Karpas-422 (cell line): ENCODE data around the gene SLC25A5. TPM values are rescaled to one million over a fixed set of nuclear protein-coding genes. Genes with fewer than 3 reads are reported as not detected.
"Not testable (repeated sequence)": the region's sequence is repeated elsewhere in the genome, so short reads cannot be mapped to it uniquely, and the experiment has no call there.

Source experiments
- DNase-seq: peaks from one replicate; pipeline ENCODE4 v3.0.0-alpha.2; 2015
- H2AFZ ChIP-seq: fragments of 200-600 bp; sonication (generic); 2 replicates; pipeline ENCODE4 v1.6.1; 2014; ENCODE audit warnings: antibody characterized with exemption, low read length, mixed read lengths
- H3K27ac ChIP-seq: fragments of 200-600 bp; sonication (generic); 2 replicates; pipeline ENCODE4 v1.5.1; 2014; ENCODE audit warnings: mild to moderate bottlenecking, low read length, moderate library complexity
- H3K27me3 ChIP-seq: fragments of 200-600 bp; sonication (generic); 2 replicates; pipeline ENCODE4 v1.6.1; 2014; ENCODE audit warnings: low read length, mixed read lengths
- H3K36me3 ChIP-seq: fragments of 200-600 bp; sonication (generic); 2 replicates; pipeline ENCODE4 v1.6.1; 2014; ENCODE audit warnings: low read length, mixed read lengths; ENCODE audit not compliant: insufficient read depth
- H3K4me1 ChIP-seq: fragments of 200-600 bp; sonication (generic); 2 replicates; pipeline ENCODE4 v1.6.1; 2014; ENCODE audit warnings: mild to moderate bottlenecking, low read length, mixed read lengths
- H3K4me2 ChIP-seq: fragments of 200-600 bp; sonication (generic); 2 replicates; pipeline ENCODE4 v1.6.1; 2014; ENCODE audit warnings: low read length, low read depth, mild to moderate bottlenecking; ENCODE audit not compliant: poor library complexity, severe bottlenecking
- H3K4me3 ChIP-seq: fragments of 200-600 bp; sonication (generic); 2 replicates; pipeline ENCODE4 v1.5.1; 2014; ENCODE audit warnings: mild to moderate bottlenecking, antibody characterized with exemption, low read length, mixed read lengths
- H3K79me2 ChIP-seq: fragments of 200-600 bp; sonication (generic); 2 replicates; pipeline ENCODE4 v1.6.1; 2014; ENCODE audit warnings: mild to moderate bottlenecking, low read length, mixed read lengths
- H3K9ac ChIP-seq: fragments of 200-600 bp; sonication (generic); 2 replicates; pipeline ENCODE4 v1.6.0; 2014; ENCODE audit warnings: low read length
- H3K9me2 ChIP-seq: fragments of 200-600 bp; sonication (generic), shearing (Covaris generic); replicated peaks from 2 replicates; pipeline ENCODE4 v1.6.0; 2014; ENCODE audit warnings: mild to moderate bottlenecking, low read length, moderate library complexity; ENCODE audit not compliant: insufficient read depth
- H3K9me3 ChIP-seq: fragments of 300-700, 200-600 bp; sonication (generic); 2 replicates; pipeline ENCODE4 v1.6.1; 2014; ENCODE audit warnings: low read length, mixed read lengths
- H4K20me1 ChIP-seq: fragments of 200-600 bp; sonication (generic); 2 replicates; pipeline ENCODE4 v1.6.1; 2014; ENCODE audit warnings: mild to moderate bottlenecking, antibody characterized with exemption, low read length, low read depth; ENCODE audit not compliant: insufficient read depth
- total RNA-seq: library from RNA; depleted of rRNA; stranded (reverse); fragments of >200 nt; shearing (Covaris generic); gene quantifications from 2 replicates; pipeline ENCODE4 v1.2.3, GENCODE V29; 2014; ENCODE audit warnings: low replicate concordance

Gene SLC25A5
- total RNA-seq, 1 experiment from 2014 or later = 450 TPM

DNA sequence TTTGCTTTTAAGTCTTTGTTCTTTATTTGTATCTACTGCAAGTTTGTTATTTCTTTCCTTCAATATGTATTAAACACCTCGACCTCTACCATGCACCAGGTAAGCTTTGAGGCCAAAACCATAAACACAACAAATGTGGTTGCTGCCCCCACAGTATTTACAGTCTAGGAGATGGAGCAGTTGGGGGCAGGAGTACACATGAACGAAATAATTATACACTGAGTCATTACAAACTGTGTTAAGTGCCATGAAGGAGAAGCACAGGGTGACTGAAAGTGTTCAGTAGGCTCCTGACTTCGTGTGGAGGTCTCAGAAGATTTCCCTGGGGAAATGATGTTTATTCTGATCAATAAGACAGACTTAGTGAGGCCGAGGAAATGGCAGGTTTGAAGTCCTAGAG lies 38.8 kb upstream of the SLC25A5 start:
- DNase-seq = no peak
- no peak overlapping the region for H3K9ac ChIP-seq

DNA sequence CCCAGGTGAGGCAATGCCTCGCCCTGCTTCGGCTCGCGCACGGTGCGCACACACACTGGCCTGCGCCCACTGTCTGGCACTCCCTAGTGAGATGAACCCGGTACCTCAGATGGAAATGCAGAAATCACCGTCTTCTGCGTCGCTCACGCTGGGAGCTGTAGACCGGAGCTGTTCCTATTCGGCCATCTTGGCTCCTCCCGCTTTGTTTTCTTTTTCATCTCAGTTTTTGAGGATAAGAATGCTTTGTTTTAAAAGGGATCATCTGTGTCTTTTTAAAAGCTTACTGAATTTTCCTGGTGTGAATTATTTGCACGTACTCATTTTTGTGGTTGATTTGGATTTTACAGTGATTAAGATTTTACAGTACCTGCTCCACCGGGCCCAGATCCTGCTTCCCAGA lies 26.9 kb upstream of the SLC25A5 start:
- not testable (repeated sequence) for H3K36me3 ChIP-seq, H3K4me2 ChIP-seq, H3K9ac ChIP-seq, H3K9me3 ChIP-seq, H3K4me3 ChIP-seq, H2AFZ ChIP-seq, H3K4me1 ChIP-seq, H4K20me1 ChIP-seq, H3K27me3 ChIP-seq, H3K27ac ChIP-seq, DNase-seq, H3K79me2 ChIP-seq, H3K9me2 ChIP-seq

More for the DNA sequence above, 38.8 kb upstream of the SLC25A5 start:
- Histone ChIP-seq H3K9me2 (no peaks in the 10 kb centered on the region), H3K4me3 (no peak overlapping the region), H3K9me3 (no peaks in the 10 kb centered on the region), H3K4me2 (no peak overlapping the region), H2AFZ (no peak overlapping the region), H3K27ac (no peak overlapping the region), H4K20me1 (no peaks in the 10 kb centered on the region), H3K79me2 (no peaks in the 10 kb centered on the region), H3K4me1 (peaks cover 11% of the 10 kb centered on the region), H3K36me3 (no peaks in the 10 kb centered on the region), H3K27me3 (no peaks in the 10 kb centered on the region)

DNA sequence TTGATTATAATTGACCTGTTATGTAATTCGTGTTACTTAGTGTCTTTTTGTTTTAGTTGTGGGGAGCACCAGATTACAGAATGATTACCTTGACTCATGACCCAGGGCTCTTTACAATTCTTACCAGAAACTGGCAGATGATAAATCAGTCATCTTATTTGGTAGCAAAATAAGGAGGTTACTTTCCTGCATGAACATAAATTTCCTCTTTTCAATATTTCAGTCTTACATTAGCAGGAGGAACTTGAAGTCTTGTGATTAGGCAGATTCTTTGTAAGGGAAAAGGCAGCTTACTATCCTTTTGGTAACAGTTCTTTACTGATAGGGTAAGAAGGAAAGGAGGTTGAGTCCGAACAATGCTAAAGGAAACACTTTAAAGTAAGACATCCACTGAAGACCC lies 26.0 kb upstream of the SLC25A5 start:
- H3K4me3 ChIP-seq = no peak overlapping the region
- H2AFZ ChIP-seq = no peak overlapping the region
- H4K20me1 ChIP-seq = no peaks in the 10 kb centered on the region
- no peaks in the 10 kb centered on the region for H3K27me3 ChIP-seq
- H3K9me2 ChIP-seq = no peaks in the 10 kb centered on the region
- H3K4me1 ChIP-seq = peaks cover 9% of the 10 kb centered on the region
- H3K27ac ChIP-seq = no peak overlapping the region
- H3K36me3 ChIP-seq = no peaks in the 10 kb centered on the region
- DNase-seq = no peak
- no peak overlapping the region for H3K9ac ChIP-seq
- H3K79me2 ChIP-seq = no peaks in the 10 kb centered on the region
- H3K4me2 ChIP-seq = peak overlapping the region; percentile 6
- no peaks in the 10 kb centered on the region for H3K9me3 ChIP-seq

DNA sequence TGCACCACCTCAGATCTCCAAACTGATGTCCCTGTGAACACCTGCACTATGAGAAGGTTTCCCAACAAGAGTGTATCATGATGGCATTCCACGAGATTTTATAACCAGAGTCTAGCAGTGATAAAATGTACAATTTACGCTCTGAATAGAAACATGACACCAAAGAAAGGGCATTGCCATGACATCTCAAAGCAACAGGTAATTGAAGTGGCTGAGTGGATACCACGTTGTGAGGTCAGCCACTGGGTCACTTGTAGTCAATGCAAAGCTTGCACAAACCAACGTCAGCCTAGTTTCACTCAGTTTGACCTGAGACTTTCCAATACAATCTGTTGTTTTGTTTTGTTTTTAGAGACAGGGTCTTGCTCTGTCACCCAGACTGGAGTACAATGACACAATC lies 15.0 kb upstream of the SLC25A5 start:
- no peak overlapping the region for H3K9ac ChIP-seq
- H3K9me2 ChIP-seq = no peaks in the 10 kb centered on the region
- no peak for DNase-seq
- no peaks in the 10 kb centered on the region for H3K4me1 ChIP-seq
- no peaks in the 10 kb centered on the region for H3K79me2 ChIP-seq
- no peak overlapping the region for H3K27ac ChIP-seq
- no peak overlapping the region for H3K4me2 ChIP-seq
- H4K20me1 ChIP-seq = no peaks in the 10 kb centered on the region
- H2AFZ ChIP-seq = no peak overlapping the region
- no peaks in the 10 kb centered on the region for H3K9me3 ChIP-seq
- no peaks in the 10 kb centered on the region for H3K36me3 ChIP-seq
- H3K4me3 ChIP-seq = no peak overlapping the region
- no peaks in the 10 kb centered on the region for H3K27me3 ChIP-seq

DNA sequence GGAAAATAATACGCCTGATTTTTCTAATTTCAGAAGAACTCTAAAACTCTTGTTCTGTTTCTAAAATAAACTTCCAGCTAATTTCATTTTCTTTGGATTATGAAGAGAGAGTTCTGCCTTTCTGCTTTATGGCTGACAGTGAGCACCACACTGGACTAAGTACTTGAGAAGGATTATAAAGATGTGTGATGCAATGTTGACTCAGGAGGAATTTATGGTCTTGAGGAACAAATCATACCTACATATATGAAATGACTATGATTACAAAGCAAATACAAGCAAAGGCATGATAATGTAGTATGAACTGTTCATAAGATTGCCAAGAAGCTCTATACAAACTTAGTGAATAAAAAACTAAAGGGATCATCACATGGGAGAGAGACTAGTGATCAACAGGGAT lies 13.0 kb upstream of the SLC25A5 start:
- no peak for DNase-seq
- H3K27ac ChIP-seq = no peak overlapping the region
- H3K4me2 ChIP-seq = no peak overlapping the region

DNA sequence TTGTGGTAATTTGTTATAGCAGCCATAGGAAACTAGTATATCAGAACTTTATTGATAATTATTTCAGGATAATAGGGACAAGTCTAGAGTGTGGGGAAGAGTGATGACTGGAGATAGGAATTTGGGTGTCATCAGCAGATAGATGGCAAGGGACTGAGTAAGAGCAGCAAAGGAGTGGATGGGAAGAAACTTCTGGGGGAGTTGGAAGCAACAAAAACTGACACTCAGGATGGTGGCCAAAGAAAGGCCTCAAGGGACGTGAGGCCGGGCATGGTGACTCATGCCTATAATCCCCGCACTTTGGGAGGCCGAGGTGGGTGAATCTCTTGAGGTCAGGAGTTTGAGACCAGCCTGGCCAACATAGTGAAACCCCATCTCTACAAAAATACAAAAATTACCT lies 9.1 kb upstream of the SLC25A5 start:
- Histone ChIP-seq H3K27me3 (no peaks in the 10 kb centered on the region), H3K4me1 (no peaks in the 10 kb centered on the region), H4K20me1 (no peaks in the 10 kb centered on the region), H3K4me2 (no peak overlapping the region), H3K9me2 (no peaks in the 10 kb centered on the region), H3K9me3 (no peaks in the 10 kb centered on the region), H3K9ac (no peak overlapping the region), H3K36me3 (no peaks in the 10 kb centered on the region), H3K79me2 (no peaks in the 10 kb centered on the region), H3K27ac (no peak overlapping the region), H2AFZ (no peak overlapping the region), H3K4me3 (no peak overlapping the region)
- DNase-seq = no peak

More for the DNA sequence above, 13.0 kb upstream of the SLC25A5 start:
- H3K9ac ChIP-seq = no peak overlapping the region
- no peaks in the 10 kb centered on the region for H3K36me3 ChIP-seq
- no peaks in the 10 kb centered on the region for H3K9me2 ChIP-seq
- H3K4me3 ChIP-seq = no peak overlapping the region
- no peaks in the 10 kb centered on the region for H3K79me2 ChIP-seq
- H3K9me3 ChIP-seq = no peaks in the 10 kb centered on the region
- no peak overlapping the region for H2AFZ ChIP-seq
- no peaks in the 10 kb centered on the region for H3K4me1 ChIP-seq
- H3K27me3 ChIP-seq = no peaks in the 10 kb centered on the region
- H4K20me1 ChIP-seq = no peaks in the 10 kb centered on the region

DNA sequence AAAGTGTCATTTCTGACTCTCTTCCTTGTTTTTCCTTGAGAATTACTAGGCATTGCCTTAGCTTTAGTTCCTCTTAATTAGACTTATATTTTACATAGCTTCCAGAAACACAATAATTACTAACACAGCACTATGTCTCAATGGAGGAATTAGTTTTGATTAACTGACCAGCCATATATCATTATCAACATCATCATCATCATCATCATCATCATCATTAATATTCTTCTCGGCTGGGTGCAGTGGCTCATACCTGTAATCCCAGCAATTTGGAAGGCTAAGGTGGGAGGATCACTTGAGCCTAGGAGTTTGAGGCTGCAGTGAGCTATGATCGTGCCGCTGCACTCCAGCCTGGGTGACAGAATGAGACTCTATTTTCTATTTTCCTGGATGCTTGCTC lies 2.7 kb upstream of the SLC25A5 start:
- H3K4me2 ChIP-seq = no peak overlapping the region
- H3K4me3 ChIP-seq = no peak overlapping the region
- no peaks in the 10 kb centered on the region for H3K27me3 ChIP-seq
- peaks cover 14% of the 10 kb centered on the region; the same call in 1 of the 2 replicates for H3K36me3 ChIP-seq
- H3K9me2 ChIP-seq = no peaks in the 10 kb centered on the region
- H3K4me1 ChIP-seq = peaks cover 10% of the 10 kb centered on the region
- peaks cover 11% of the 10 kb centered on the region for H4K20me1 ChIP-seq
- H3K27ac ChIP-seq = no peak overlapping the region
- no peaks in the 10 kb centered on the region for H3K9me3 ChIP-seq
- H3K79me2 ChIP-seq = 0 out of 2 replicates have a peak, but pooled peaks cover 3% of the 10 kb centered on the region
- DNase-seq = no peak
- no peak overlapping the region for H3K9ac ChIP-seq
- H2AFZ ChIP-seq = no peak overlapping the region

DNA sequence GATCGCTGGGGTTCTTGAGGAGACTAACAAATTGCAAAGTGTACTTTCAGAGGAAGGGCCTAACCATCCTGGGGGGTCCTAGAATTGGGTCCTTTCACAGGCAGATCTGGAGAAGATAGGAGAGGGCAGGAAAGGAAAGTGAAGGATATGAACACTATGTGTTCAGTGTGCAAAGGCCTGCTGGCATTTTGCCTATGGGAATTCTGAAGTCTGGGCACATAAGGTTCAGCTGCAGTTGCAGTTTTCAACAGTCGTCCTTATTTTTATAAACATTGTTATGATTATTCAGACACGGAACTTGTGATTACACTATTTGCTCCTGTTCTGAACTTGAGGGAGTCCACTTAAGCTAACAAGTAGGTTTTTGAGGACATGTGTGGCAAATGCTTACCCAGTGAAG lies 1.3 kb upstream of the SLC25A5 start:
- Histone ChIP-seq H3K79me2 (0 out of 2 replicates have a peak, but pooled peaks cover 3% of the 10 kb centered on the region), H3K27ac (no peak overlapping the region), H3K4me2 (no peak overlapping the region), H3K9me3 (no peaks in the 10 kb centered on the region), H3K9me2 (no peaks in the 10 kb centered on the region), H3K9ac (no peak overlapping the region), H3K27me3 (no peaks in the 10 kb centered on the region), H2AFZ (no peak overlapping the region), H3K36me3 (peaks cover 17% of the 10 kb centered on the region; the same call in 1 of the 2 replicates), H3K4me3 (no peak overlapping the region), H3K4me1 (peaks cover 10% of the 10 kb centered on the region), H4K20me1 (peaks cover 11% of the 10 kb centered on the region)
- no peak for DNase-seq

DNA sequence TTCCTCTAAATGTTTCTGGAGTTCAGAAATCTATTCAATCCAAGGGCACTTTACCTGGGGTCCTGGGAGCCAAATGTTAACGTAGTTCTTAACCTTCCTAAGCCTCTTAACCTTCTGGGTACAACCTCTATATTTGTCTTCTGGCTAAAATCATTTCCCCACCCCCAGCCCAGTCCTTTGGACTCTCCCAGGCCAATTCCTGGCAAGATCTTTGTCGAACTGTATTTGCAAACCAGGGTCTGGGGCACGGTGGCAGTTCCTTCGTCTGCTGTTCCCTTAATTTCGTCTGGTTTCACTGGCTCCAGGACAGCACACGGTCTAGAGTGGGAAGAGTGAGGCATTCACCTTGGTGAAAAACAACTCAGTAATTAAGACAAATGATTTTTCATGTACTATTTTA lies 811 bp upstream of the SLC25A5 start:
- no peaks in the 10 kb centered on the region for H3K27me3 ChIP-seq
- H4K20me1 ChIP-seq = peaks cover 11% of the 10 kb centered on the region
- H3K9me2 ChIP-seq = no peaks in the 10 kb centered on the region
- H3K36me3 ChIP-seq = peaks cover 17% of the 10 kb centered on the region; the same call in 1 of the 2 replicates
- H3K27ac ChIP-seq = no peak overlapping the region
- H2AFZ ChIP-seq = no peak overlapping the region
- H3K4me1 ChIP-seq = peaks cover 10% of the 10 kb centered on the region
- no peak for DNase-seq
- 0 out of 2 replicates have a peak, but pooled peaks cover 3% of the 10 kb centered on the region for H3K79me2 ChIP-seq
- peak overlapping the region; percentile 90; the same call in 1 of the 2 replicates for H3K4me3 ChIP-seq
- no peaks in the 10 kb centered on the region for H3K9me3 ChIP-seq
- peak overlapping the region; percentile 59 for H3K4me2 ChIP-seq
- H3K9ac ChIP-seq = peak overlapping the region; percentile 60; the same call in 1 of the 2 replicates
